ENCODE data around the gene NCAM1. TPM values are rescaled to one million over a fixed set of nuclear protein-coding genes. Genes with fewer than 3 reads are reported as not detected.

NCAM1 gene
- total and polyA plus RNA-seq, 7 donors, result 0.46 to 124 (median 64.2) TPM

GRCh38 chr11:112966561-112966960 lies 5.3 kb downstream of the NCAM1 start:
- Histone ChIP-seq H3K4me1 (peaks cover 0 to 35% (median 22%) of the 10 kb centered on the region in 4 donors), H3K36me3 (no peaks in the 10 kb centered on the region), H3K27me3 (peaks cover 0 to 8% (median 0%) of the 10 kb centered on the region in 3 donors), H3K4me3 (no peak overlapping the region), H3K9me3 (no peaks in the 10 kb centered on the region), H3K27ac (no peak overlapping the region)
- no peak for DNase-seq
- TF ChIP-seq POLR2A (IDR thresholded peaks at IDR 0.05) (no peak), EP300 (IDR thresholded peaks at IDR 0.05) (no peak), CTCF (IDR thresholded peaks at IDR 0.05) (no peak), POLR2AphosphoS5 (IDR thresholded peaks at IDR 0.05) (no peak)
- intact Hi-C loops (cut with DNase I), result loop anchor here (10.0 kb wide), 1 partner anchor 318 kb away; no protein-coding TSS in a partner anchor
- WGBS, 2 donors, result 85 to 89% methylated on average over 4 of the region's 4 CpGs

GRCh38 chr11:112967082-112967481 lies 5.9 kb downstream of the NCAM1 start:
- Histone ChIP-seq H3K9me3 (no peaks in the 10 kb centered on the region), H3K4me3 (no peak overlapping the region), H3K27ac (no peak overlapping the region), H3K36me3 (no peaks in the 10 kb centered on the region), H3K27me3 (peaks cover 0 to 8% (median 0%) of the 10 kb centered on the region in 3 donors), H3K4me1 (peaks cover 0 to 35% (median 22%) of the 10 kb centered on the region in 4 donors)
- no peak for TF ChIP-seq POLR2AphosphoS5 (IDR thresholded peaks at IDR 0.05)
- TF ChIP-seq CTCF (IDR thresholded peaks at IDR 0.05), result no peak
- DNase-seq, result no peak
- intact Hi-C loops (cut with DNase I), result loop anchor here (10.0 kb wide), 1 partner anchor 318 kb away; no protein-coding TSS in a partner anchor
- 66 to 87% methylated on average over 3 of the region's 3 CpGs for WGBS, 2 donors

GRCh38 chr11:112968941-112969713 lies 7.9 kb downstream of the NCAM1 start:
- DNase-seq, result no peak
- H3K27ac ChIP-seq, result no peak overlapping the region
- H3K4me1 ChIP-seq, result peaks cover 0 to 19% (median 8%) of the 10 kb centered on the region in 4 donors
- 25 to 30% methylated on average over 6 of the region's 6 CpGs for WGBS, 2 donors
- TF ChIP-seq POLR2A (IDR thresholded peaks at IDR 0.05), result no peak
- TF ChIP-seq EP300 (IDR thresholded peaks at IDR 0.05), result no peak
- TF ChIP-seq CTCF (IDR thresholded peaks at IDR 0.05), result no peak
- TF ChIP-seq POLR2AphosphoS5 (IDR thresholded peaks at IDR 0.05), result no peak
- no peaks in the 10 kb centered on the region for H3K36me3 ChIP-seq
- no peaks in the 10 kb centered on the region for H3K9me3 ChIP-seq
- no peaks in the 10 kb centered on the region for H3K27me3 ChIP-seq
- H3K4me3 ChIP-seq, result no peak overlapping the region
- intact Hi-C loops (cut with DNase I), result loop anchor here (10.0 kb wide), 1 partner anchor 316 kb away; no protein-coding TSS in a partner anchor

GRCh38 chr11:112971195-112971594 lies 10.0 kb downstream of the NCAM1 start:
- H3K4me1 ChIP-seq, result peaks cover 0 to 15% (median 8%) of the 10 kb centered on the region in 4 donors
- intact Hi-C loops (cut with DNase I), result no loop called here
- no peaks in the 10 kb centered on the region for H3K36me3 ChIP-seq
- no peak for DNase-seq
- no peaks in the 10 kb centered on the region for H3K9me3 ChIP-seq
- no peak overlapping the region for H3K27ac ChIP-seq
- no peaks in the 10 kb centered on the region for H3K27me3 ChIP-seq
- WGBS, 2 donors, result 66 to 67% methylated on average over 4 of the region's 4 CpGs
- no peak overlapping the region for H3K4me3 ChIP-seq
- no peak for TF ChIP-seq CTCF (IDR thresholded peaks at IDR 0.05)
- no peak for TF ChIP-seq POLR2AphosphoS5 (IDR thresholded peaks at IDR 0.05)
- TF ChIP-seq POLR2A (IDR thresholded peaks at IDR 0.05), result no peak
- TF ChIP-seq EP300 (IDR thresholded peaks at IDR 0.05), result no peak

All from sigmoid colon (tissue), 7 donors.